IMR-90 (cell line): ENCODE results near the gene IGF2BP3.

Source experiments
- BHLHE40 ChIP-seq: fragments of 150-350 bp; IDR thresholded peaks from 2 replicates; pipeline ENCODE4 v1.6.1; 2016; ENCODE audit warnings: mild to moderate bottlenecking, low read depth, low read length
- CHD1 ChIP-seq: IDR thresholded peaks from 2 replicates; pipeline ENCODE4 v1.6.1; 2012; ENCODE audit warnings: low read depth, low read length, improper control_type of control experiment
- CTCF ChIP-seq: conservative IDR thresholded peaks from 2 replicates; pipeline ENCODE4 v1.5.1; 2012; ENCODE audit warnings: mild to moderate bottlenecking, low read depth, low read length, improper control_type of control experiment
- FOS ChIP-seq: fragments of 150-350 bp; IDR thresholded peaks from 2 replicates; pipeline ENCODE4 v1.6.1; 2016; ENCODE audit warnings: low read depth, low read length
- MAFK ChIP-seq: IDR thresholded peaks from 2 replicates; pipeline ENCODE4 v1.6.1; 2012; ENCODE audit warnings: low read depth, low read length, improper control_type of control experiment
- MAZ ChIP-seq: IDR thresholded peaks from 2 replicates; pipeline ENCODE4 v1.6.1; 2012; ENCODE audit warnings: low read depth, mild to moderate bottlenecking, low read length, improper control_type of control experiment, moderate library complexity, borderline replicate concordance
- NFE2L2 ChIP-seq: fragments of 150-350 bp; IDR thresholded peaks from 2 replicates; pipeline ENCODE4 v1.6.1; 2016; ENCODE audit warnings: low read depth, mild to moderate bottlenecking, low read length
- POLR2A ChIP-seq: IDR thresholded peaks from 2 replicates; pipeline ENCODE4 v1.6.1; 2012; ENCODE audit warnings: mild to moderate bottlenecking, low read depth, low read length
- RAD21 ChIP-seq: IDR thresholded peaks from 2 replicates; pipeline ENCODE4 v1.6.1; 2012; ENCODE audit warnings: low read length, improper control_type of control experiment
- RCOR1 ChIP-seq: IDR thresholded peaks from 2 replicates; pipeline ENCODE4 v1.6.1; 2012; ENCODE audit warnings: mild to moderate bottlenecking, low read length, improper control_type of control experiment; ENCODE audit not compliant: insufficient replicate concordance
- SMC3 ChIP-seq: fragments of 150-350 bp; IDR thresholded peaks from 2 replicates; pipeline ENCODE4 v1.6.1; 2016; ENCODE audit warnings: low read depth, mild to moderate bottlenecking, antibody characterized with exemption, low read length, moderate library complexity
- USF2 ChIP-seq: fragments of 150-350 bp; IDR thresholded peaks from 2 replicates; pipeline ENCODE4 v1.6.1; 2017; ENCODE audit warnings: mild to moderate bottlenecking, antibody characterized with exemption, low read length, low read depth

GRCh38 chr7:23430893-23431259 lies 39.4 kb downstream of the IGF2BP3 start:
- TF ChIP-seq MAZ (no peak), BHLHE40 (no peak), FOS (no peak), CTCF (no peak), SMC3 (no peak), MAFK (no peak), USF2 (no peak), POLR2A (no peak), CHD1 (no peak), RCOR1 (no peak), NFE2L2 (no peak), RAD21 (no peak)
